Fibroblast of skin of abdomen (primary cell): ENCODE measurements around the gene PTPN12.
"Not testable (repeated sequence)": the region's sequence is repeated elsewhere in the genome, so short reads cannot be mapped to it uniquely, and the experiment has no call there.

Experiments
- DNase-seq: peaks from one replicate; pipeline ENCODE4 v3.0.0-alpha.2; 2013

The PTPN12 gene

GRCh38 chr7:77580762-77581350 is 43.8 kb downstream of the PTPN12 start:
- peak; percentile 16 for DNase-seq

GRCh38 chr7:77587272-77587671 is 50.2 kb downstream of the PTPN12 start:
- no peak for DNase-seq

- DNase-seq = no peak
Measured at GRCh38 chr7:77600952-77601351, 63.9 kb downstream of the PTPN12 start.

- no peak for DNase-seq
Measured at GRCh38 chr7:77606562-77606961, 69.5 kb downstream of the PTPN12 start.

- no peak for DNase-seq
Measured at GRCh38 chr7:77619314-77619713, 82.2 kb downstream of the PTPN12 start.

GRCh38 chr7:77626586-77627308 is 89.7 kb downstream of the PTPN12 start:
- DNase-seq = no peak

- no peak for DNase-seq
Measured at GRCh38 chr7:77627309-77627676, 90.2 kb downstream of the PTPN12 start.

- DNase-seq = no peak
Measured at GRCh38 chr7:77629797-77630196, 92.7 kb downstream of the PTPN12 start.

GRCh38 chr7:77631820-77632219 is 94.7 kb downstream of the PTPN12 start:
- no peak for DNase-seq

GRCh38 chr7:77644774-77645173 is 107.7 kb downstream of the PTPN12 start:
- no peak for DNase-seq

- DNase-seq = no peak
Measured at GRCh38 chr7:77648742-77649338, 111.7 kb downstream of the PTPN12 start.

GRCh38 chr7:77649716-77650349 is 112.7 kb downstream of the PTPN12 start:
- peak; percentile 58 for DNase-seq

GRCh38 chr7:77651575-77652162 is 114.6 kb downstream of the PTPN12 start:
- peak; percentile 39 for DNase-seq

GRCh38 chr7:77652826-77653225 is 115.7 kb downstream of the PTPN12 start:
- DNase-seq = not testable (repeated sequence)

GRCh38 chr7:77653572-77653971 is 116.5 kb downstream of the PTPN12 start:
- no peak for DNase-seq

- DNase-seq = no peak
Measured at GRCh38 chr7:77655356-77655755, 118.3 kb downstream of the PTPN12 start.

GRCh38 chr7:77655836-77656455 is 118.9 kb downstream of the PTPN12 start:
- no peak for DNase-seq

GRCh38 chr7:77657427-77658224 is 120.5 kb downstream of the PTPN12 start:
- peak; percentile 52 for DNase-seq

GRCh38 chr7:77658928-77659327 is 121.8 kb downstream of the PTPN12 start:
- no peak for DNase-seq

GRCh38 chr7:77661816-77662215 is 124.7 kb downstream of the PTPN12 start:
- no peak for DNase-seq

GRCh38 chr7:77662869-77663268 is 125.8 kb downstream of the PTPN12 start:
- DNase-seq = no peak

GRCh38 chr7:77664715-77665114 is 127.6 kb downstream of the PTPN12 start:
- DNase-seq = no peak
